Astrocyte (in vitro differentiated cells and primary cell): ENCODE measurements around the gene SLC16A9. TPM values are rescaled to one million over a fixed set of nuclear protein-coding genes. Genes with fewer than 3 reads are reported as not detected.

ENCODE experiments used
- DNase-seq: peaks from one replicate; pipeline ENCODE4 v3.0.0-alpha.2; 2010; ENCODE audit warnings: low read depth
- FAIRE-seq: peaks from 2 replicates; lab custom pipeline; 2011; peaks lifted over from hg19 to GRCh38; lab: Jason Lieb, UNC
- H2AFZ ChIP-seq: 2 replicates; pipeline ENCODE4 v1.6.0; 2012; ENCODE audit warnings: low read depth, low read length, inconsistent platforms
- H3K27ac ChIP-seq: 2 replicates; pipeline ENCODE4 v1.5.1; 2011; ENCODE audit warnings: low read depth, low read length, inconsistent platforms
- H3K27me3 ChIP-seq: 2 replicates; pipeline ENCODE4 v1.6.0; 2011; ENCODE audit warnings: low read length, inconsistent platforms; ENCODE audit not compliant: insufficient read depth
- H3K36me3 ChIP-seq: 2 replicates; pipeline ENCODE4 v1.5.1; 2011; ENCODE audit warnings: low read length, inconsistent platforms; ENCODE audit not compliant: insufficient read depth
- H3K4me1 ChIP-seq: 2 replicates; pipeline ENCODE4 v1.5.1; 2011; ENCODE audit warnings: low read length, inconsistent platforms; ENCODE audit not compliant: insufficient read depth
- H3K4me2 ChIP-seq: 2 replicates; pipeline ENCODE4 v1.6.0; 2012; ENCODE audit warnings: low read length, inconsistent platforms
- H3K4me3 ChIP-seq: 2 replicates; pipeline ENCODE4 v1.5.1; 2011; ENCODE audit warnings: low read depth, mild to moderate bottlenecking, low read length, inconsistent platforms; ENCODE audit not compliant: insufficient read depth
- H3K79me2 ChIP-seq: 2 replicates; pipeline ENCODE4 v1.6.0; 2012; ENCODE audit warnings: mild to moderate bottlenecking, low read length, inconsistent platforms; ENCODE audit not compliant: insufficient read depth
- H3K9ac ChIP-seq: 2 replicates; pipeline ENCODE4 v1.6.0; 2012; ENCODE audit warnings: mild to moderate bottlenecking, low read length, inconsistent platforms
- H3K9me3 ChIP-seq: 2 replicates; pipeline ENCODE4 v1.5.1; 2012; ENCODE audit warnings: low read depth, mild to moderate bottlenecking, low read length, inconsistent platforms; ENCODE audit not compliant: insufficient read depth
- H4K20me1 ChIP-seq: 2 replicates; pipeline ENCODE4 v1.6.0; 2012; ENCODE audit warnings: low read length, inconsistent platforms; ENCODE audit not compliant: insufficient read depth
- H3K27ac Mint-ChIP-seq: one replicate; pipeline ENCODE4 v1.8.0; 2021; ENCODE audit warnings: mild to moderate bottlenecking, mixed read lengths; ENCODE audit not compliant: unreplicated experiment
- H3K27me3 Mint-ChIP-seq: one replicate; pipeline ENCODE4 v1.8.0; 2021; ENCODE audit warnings: low read depth, mixed read lengths; ENCODE audit not compliant: unreplicated experiment
- H3K36me3 Mint-ChIP-seq: one replicate; pipeline ENCODE4 v1.8.0; 2021; ENCODE audit warnings: low read depth, mixed read lengths; ENCODE audit not compliant: unreplicated experiment
- H3K4me1 Mint-ChIP-seq: one replicate; pipeline ENCODE4 v1.8.0; 2021; ENCODE audit warnings: low read depth, mixed read lengths; ENCODE audit not compliant: unreplicated experiment
- H3K4me3 Mint-ChIP-seq: one replicate; pipeline ENCODE4 v1.8.0; 2021; ENCODE audit warnings: mild to moderate bottlenecking, moderate library complexity, mixed read lengths; ENCODE audit not compliant: unreplicated experiment
- H3K9me3 Mint-ChIP-seq: one replicate; pipeline ENCODE4 v1.8.0; 2021; ENCODE audit warnings: mild to moderate bottlenecking, mixed read lengths; ENCODE audit not compliant: unreplicated experiment
- EZH2 ChIP-seq: IDR thresholded peaks from 2 replicates; pipeline ENCODE4 v1.6.1; 2012; ENCODE audit warnings: mild to moderate bottlenecking, low read length, inconsistent platforms; ENCODE audit not compliant: insufficient read depth
- total RNA-seq: library from RNA; stranded (reverse); gene quantifications from 2 replicates; pipeline ENCODE4 v1.2.1, GENCODE V29; 2021
- TF ChIP-seq, protein P1 (sequence below): IDR thresholded peaks from 2 replicates; pipeline ENCODE4 v1.5.1; 2011; ENCODE audit warnings: low read depth, mild to moderate bottlenecking, inconsistent platforms, low read length, moderate library complexity; ENCODE audit not compliant: insufficient read depth

The SLC16A9 gene
- total RNA-seq, 1 donor from 2014 or later, result 3.4 TPM

DNA sequence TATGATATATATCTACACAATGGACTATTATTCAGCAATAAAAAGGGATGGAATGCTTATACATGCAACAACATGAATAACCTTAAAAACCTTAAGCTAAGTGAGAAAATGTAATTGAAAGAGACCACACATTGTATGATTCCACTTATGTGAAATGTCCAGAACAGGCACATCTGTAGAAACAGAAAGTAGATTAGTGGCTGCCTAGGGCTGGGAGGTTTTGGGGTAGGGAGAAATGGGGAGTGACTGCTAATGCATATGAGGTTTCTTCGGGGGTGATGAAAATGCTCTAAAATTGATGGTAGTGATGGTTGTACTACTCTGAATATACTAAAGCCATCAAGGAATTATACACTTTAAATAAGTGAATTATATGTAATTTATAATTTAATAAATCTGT lies 14.7 kb downstream of the SLC16A9 start:
- no peaks in the 10 kb centered on the region for H3K27me3 Mint-ChIP-seq
- H3K27ac Mint-ChIP-seq, result no peak overlapping the region
- no peak overlapping the region for H3K4me3 Mint-ChIP-seq
- H3K79me2 ChIP-seq, result no peaks in the 10 kb centered on the region
- no peaks in the 10 kb centered on the region for H3K4me1 ChIP-seq
- no peak overlapping the region for H3K4me2 ChIP-seq
- H3K36me3 ChIP-seq, result no peaks in the 10 kb centered on the region
- H3K9me3 Mint-ChIP-seq, result peaks cover 1% of the 10 kb centered on the region
- no peaks in the 10 kb centered on the region for H3K27me3 ChIP-seq
- no peaks in the 10 kb centered on the region for H4K20me1 ChIP-seq
- no peaks in the 10 kb centered on the region for H3K4me1 Mint-ChIP-seq
- H3K9me3 ChIP-seq, result no peaks in the 10 kb centered on the region
- no peak overlapping the region for H3K4me3 ChIP-seq
- H3K27ac ChIP-seq, result no peak overlapping the region
- peaks cover 2% of the 10 kb centered on the region for H3K36me3 Mint-ChIP-seq
- no peak for DNase-seq
- H3K9ac ChIP-seq, result no peak overlapping the region
- TF ChIP-seq EZH2, result no peak
- TF ChIP-seq, protein P1, sequence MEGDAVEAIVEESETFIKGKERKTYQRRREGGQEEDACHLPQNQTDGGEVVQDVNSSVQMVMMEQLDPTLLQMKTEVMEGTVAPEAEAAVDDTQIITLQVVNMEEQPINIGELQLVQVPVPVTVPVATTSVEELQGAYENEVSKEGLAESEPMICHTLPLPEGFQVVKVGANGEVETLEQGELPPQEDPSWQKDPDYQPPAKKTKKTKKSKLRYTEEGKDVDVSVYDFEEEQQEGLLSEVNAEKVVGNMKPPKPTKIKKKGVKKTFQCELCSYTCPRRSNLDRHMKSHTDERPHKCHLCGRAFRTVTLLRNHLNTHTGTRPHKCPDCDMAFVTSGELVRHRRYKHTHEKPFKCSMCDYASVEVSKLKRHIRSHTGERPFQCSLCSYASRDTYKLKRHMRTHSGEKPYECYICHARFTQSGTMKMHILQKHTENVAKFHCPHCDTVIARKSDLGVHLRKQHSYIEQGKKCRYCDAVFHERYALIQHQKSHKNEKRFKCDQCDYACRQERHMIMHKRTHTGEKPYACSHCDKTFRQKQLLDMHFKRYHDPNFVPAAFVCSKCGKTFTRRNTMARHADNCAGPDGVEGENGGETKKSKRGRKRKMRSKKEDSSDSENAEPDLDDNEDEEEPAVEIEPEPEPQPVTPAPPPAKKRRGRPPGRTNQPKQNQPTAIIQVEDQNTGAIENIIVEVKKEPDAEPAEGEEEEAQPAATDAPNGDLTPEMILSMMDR, result no peak
- FAIRE-seq, result no peak
- no peak overlapping the region for H2AFZ ChIP-seq

DNA sequence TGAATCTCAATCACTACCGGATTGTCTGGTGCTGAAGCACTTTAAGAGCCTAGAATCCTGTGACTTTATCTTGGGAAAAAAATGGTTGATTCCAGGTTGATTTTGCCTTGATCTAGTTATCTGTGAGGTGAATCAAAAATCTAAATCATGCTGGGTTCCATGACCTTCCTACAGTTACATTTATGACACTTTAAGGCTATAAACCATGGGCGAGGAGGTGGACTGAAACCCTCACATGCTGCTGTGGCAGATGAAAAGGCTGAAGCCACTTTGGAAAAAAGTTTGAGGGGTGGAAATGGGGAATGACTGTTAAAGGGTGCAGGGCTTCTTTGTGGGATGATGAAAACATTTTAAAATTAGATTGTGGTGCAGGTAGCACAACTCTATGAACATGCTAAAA lies 17.5 kb downstream of the SLC16A9 start:
- Mint-ChIP-seq H3K27ac (no peak overlapping the region), H3K36me3 (peaks cover 2% of the 10 kb centered on the region), H3K9me3 (no peaks in the 10 kb centered on the region), H3K4me3 (no peak overlapping the region), H3K4me1 (peaks cover 2% of the 10 kb centered on the region), H3K27me3 (no peaks in the 10 kb centered on the region)
- Histone ChIP-seq H4K20me1 (no peaks in the 10 kb centered on the region), H3K4me3 (no peak overlapping the region), H3K79me2 (no peaks in the 10 kb centered on the region), H3K36me3 (no peaks in the 10 kb centered on the region), H3K9ac (no peak overlapping the region), H3K27me3 (no peaks in the 10 kb centered on the region), H3K27ac (no peak overlapping the region), H3K4me1 (no peaks in the 10 kb centered on the region), H3K4me2 (no peak overlapping the region), H3K9me3 (no peaks in the 10 kb centered on the region), H2AFZ (no peak overlapping the region)
- TF ChIP-seq, protein P1, result no peak
- TF ChIP-seq EZH2, result no peak
- no peak for FAIRE-seq
- no peak for DNase-seq

DNA sequence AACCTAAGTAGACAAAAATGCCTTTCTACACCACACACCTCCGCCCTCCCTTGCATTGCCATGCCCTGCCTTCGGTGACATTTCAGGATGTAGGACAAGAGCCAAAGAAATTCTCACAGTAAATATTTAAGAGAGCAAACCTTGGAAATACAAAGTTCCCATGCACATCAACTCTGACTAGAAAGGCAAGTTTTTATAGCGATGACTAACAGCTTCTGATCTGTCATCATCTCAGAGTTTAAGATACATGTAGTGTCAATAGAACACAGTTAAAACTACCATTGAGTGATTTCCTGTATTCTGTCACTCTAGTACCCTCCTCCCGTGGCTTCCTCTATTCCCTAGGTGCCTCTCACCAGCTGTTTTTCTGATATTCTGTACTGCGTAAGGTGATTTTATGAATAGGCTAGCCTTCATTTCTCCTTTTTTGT lies 20.7 kb downstream of the SLC16A9 start:
- Histone ChIP-seq H4K20me1 (no peaks in the 10 kb centered on the region), H3K4me3 (no peak overlapping the region), H3K9ac (no peak overlapping the region), H3K79me2 (no peaks in the 10 kb centered on the region), H3K4me2 (no peak overlapping the region), H3K4me1 (no peaks in the 10 kb centered on the region), H3K36me3 (no peaks in the 10 kb centered on the region), H3K9me3 (no peaks in the 10 kb centered on the region), H3K27ac (no peak overlapping the region), H2AFZ (no peak overlapping the region), H3K27me3 (no peaks in the 10 kb centered on the region)
- no peak for FAIRE-seq
- TF ChIP-seq, protein P1, result no peak
- TF ChIP-seq EZH2, result no peak
- Mint-ChIP-seq H3K36me3 (peaks cover 2% of the 10 kb centered on the region), H3K27me3 (no peaks in the 10 kb centered on the region), H3K4me1 (peaks cover 2% of the 10 kb centered on the region), H3K9me3 (no peaks in the 10 kb centered on the region), H3K27ac (no peak overlapping the region), H3K4me3 (no peak overlapping the region)
- no peak for DNase-seq
